HG03520 (cell line): ENCODE measurements around the gene EPN3.

Experiments
- ATAC-seq: cut with Tn5 transposase; IDR thresholded peaks from one replicate; pipeline ENCODE4 v1.9.1; 2021; ENCODE audit warnings: mild to moderate bottlenecking, moderate library complexity; ENCODE audit not compliant: unreplicated experiment

EPN3 gene

DNA sequence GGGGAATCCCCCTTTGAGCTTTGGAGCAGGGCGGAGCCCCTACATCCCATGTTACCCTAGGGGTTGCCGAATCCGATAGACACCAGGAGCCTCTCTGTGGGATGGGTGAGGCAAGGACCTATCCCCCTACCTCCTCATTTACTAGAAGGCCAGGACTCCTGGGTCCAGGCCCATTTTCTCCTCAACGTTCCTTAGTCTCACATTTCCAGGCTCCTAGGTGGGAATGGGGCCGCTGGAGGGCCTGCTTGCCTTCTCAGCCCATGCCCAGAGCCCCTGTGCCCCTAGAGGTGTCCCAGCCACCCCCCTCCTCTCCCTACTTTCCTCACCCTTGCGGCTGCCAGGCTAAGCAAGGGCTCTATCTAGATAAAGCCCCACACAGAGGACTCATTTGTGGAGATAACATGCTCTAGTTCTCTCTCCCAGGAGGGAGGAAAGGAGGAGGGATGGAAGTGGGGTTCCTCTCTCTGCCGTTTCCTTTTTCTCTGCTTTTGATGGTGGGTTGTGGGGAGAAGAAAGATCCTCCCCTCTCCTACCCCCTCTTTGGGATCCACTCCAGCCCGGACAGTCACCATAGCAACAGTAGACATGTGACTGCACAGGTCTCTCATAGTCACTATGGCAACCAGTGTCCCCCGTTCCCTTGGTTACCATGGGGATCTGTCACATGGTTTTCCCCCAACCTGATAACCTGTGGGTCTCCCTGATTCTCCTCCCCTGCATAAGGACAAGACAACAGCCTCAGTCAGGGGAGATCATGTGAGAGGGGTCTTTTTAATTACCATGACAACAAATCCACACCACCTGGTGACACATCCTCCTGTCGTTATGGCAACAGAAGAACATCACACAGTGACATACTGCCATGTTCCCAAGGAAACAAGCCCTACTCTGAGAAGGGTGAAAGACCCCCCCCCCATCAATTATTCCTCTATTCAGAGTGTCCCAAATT lies 33.1 kb downstream of the EPN3 start:
- ATAC-seq, result no peak

DNA sequence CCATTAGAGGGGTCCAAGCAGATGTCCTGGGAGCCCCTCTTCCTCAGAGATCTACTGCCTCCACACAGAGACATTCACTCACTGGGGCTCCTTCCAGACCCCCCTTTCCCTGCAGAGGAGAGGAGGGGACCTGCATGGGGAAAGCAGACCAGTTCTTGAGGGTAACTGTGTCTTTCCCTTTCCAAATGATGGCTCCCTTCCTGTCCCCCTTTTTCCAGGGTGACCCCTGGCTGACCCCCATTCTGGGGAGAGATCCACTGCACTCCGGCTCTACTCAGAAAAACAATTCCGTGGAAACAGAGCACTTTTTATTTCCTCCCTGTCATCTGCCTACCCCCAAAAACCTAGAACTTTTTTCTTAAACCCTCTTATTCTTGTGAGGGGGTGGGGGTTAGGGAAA lies 34.4 kb downstream of the EPN3 start:
- no peak for ATAC-seq

DNA sequence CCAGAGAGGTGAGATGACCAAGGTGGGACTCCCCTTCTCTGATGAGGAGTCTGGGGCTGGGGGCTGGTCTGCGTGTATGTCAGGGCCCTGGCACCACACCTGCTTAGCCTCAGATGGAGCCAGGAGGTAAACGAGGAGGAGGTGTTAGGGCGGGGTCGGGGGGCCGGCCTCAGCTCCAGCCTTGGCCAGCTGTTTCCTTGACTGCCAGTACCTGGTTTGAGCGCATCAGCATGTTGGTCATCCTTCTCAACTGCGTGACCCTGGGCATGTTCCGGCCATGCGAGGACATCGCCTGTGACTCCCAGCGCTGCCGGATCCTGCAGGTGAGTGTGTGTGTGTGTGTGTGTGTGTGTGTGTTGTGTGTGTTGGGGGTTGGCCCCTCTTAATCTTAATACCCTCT lies 36.1 kb downstream of the EPN3 start:
- no peak for ATAC-seq

DNA sequence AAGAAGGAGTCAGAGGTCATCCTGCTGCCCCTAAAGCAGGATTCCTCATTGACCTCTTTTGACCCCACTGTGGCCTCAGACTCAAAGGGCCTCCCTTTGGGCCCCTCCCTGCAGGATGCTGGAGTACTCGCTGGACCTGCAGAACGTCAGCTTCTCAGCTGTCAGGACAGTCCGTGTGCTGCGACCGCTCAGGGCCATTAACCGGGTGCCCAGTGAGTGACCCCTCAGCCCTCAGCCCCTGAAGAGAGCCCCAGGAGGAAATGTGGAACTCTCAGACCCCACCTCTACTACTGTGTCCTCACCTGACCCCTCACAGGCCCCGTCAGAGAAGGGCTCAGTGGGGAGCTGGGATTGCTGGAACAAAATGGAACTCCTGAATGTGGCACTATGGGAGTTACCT lies 37.1 kb downstream of the EPN3 start:
- no peak for ATAC-seq

DNA sequence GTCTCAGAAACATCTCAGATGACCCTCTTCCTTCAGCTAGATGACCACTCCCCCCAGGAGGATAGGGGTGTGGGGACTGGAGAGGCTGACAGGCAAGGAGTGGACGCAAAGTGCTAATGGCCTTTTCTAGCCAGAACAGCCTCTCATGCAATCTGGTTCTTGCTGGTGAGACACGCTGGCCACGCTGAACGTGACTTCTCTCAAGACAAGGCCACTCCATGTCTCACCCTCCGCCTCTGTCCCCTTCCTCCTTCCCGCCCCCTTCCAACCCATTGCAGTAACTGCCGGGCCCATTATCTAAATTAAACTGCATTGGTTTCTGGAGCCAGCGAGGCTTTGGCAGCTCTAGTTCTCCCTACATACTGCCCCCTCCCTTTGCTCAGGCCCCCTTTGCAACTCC lies 37.5 kb downstream of the EPN3 start:
- no peak for ATAC-seq

DNA sequence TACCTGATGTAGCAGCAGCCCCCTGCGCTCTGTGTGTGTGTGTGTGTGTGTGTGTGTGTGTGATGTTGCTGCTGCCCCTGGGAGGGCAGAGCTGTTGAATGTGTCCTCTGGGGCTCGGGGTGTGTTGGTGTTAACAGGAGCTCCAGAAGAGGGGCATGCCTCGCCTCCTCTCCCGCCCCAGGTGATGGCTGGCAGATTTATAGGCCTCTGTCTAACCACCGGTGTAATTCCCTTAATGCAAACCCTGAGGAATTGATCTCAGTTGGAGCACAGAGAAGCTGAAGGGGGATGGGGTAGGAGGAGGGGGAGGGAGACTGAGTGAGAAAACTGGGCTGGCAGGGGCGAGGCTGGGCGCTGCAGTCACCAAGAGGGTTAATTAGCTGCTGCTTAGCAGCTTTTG lies 38.0 kb downstream of the EPN3 start:
- ATAC-seq, result no peak

DNA sequence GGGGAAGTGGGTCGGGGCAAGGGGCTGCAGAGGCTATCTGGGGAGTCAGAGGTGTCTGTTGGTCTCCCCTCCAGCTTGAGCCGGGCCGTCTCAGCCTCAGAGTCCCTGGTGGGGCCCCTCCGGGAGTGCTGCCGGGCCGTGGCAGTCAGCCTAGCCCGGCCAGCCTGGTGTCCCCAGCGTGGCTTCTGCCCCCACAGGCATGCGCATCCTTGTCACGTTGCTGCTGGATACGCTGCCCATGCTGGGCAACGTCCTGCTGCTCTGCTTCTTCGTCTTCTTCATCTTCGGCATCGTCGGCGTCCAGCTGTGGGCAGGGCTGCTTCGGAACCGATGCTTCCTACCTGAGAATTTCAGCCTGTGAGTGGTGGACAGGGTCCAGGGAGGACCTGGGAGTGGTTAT lies 39.1 kb downstream of the EPN3 start:
- no peak for ATAC-seq

DNA sequence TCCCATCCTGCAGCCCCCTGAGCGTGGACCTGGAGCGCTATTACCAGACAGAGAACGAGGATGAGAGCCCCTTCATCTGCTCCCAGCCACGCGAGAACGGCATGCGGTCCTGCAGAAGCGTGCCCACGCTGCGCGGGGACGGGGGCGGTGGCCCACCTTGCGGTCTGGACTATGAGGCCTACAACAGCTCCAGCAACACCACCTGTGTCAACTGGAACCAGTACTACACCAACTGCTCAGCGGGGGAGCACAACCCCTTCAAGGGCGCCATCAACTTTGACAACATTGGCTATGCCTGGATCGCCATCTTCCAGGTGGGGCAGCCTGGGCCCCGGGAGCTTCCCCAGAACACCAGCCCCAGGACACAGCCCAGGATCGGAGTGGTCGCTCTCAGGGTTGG lies 40.0 kb downstream of the EPN3 start:
- no peak for ATAC-seq

DNA sequence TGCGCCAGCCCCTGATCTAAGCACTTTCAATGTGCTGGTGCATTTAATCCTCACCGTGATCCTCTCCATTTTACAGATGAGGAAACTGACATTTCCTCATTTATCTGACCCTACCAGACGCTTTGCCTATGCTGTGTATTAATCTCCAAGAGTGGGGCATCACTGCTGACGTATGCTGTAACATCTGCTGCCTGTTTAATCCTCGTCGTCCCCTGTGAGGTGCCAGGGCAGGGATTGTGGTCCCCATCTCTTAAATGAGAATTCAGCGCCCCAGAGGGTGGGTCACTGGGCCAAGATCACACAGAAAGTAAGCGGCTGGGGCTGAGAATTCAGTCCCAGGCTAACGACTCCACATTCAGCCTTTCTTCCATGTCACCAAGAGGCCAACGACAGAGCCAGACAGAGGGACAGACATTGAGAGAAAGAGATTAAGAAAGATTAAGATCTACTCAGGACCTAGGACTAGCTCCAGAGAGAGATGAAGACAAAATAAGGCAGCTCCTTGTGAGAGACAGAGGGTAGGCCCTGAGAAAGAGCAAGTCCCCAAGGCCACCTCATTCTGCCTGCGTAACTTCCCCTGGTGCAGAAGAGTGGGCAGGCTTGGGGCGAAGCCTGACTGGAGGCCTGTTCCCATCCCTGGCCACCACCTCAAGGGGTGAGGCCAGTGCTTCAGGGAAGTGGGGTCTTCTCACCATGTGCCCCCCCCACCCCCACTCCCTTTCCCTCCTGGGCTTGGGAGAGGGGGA lies 41.5 kb downstream of the EPN3 start:
- no peak for ATAC-seq

DNA sequence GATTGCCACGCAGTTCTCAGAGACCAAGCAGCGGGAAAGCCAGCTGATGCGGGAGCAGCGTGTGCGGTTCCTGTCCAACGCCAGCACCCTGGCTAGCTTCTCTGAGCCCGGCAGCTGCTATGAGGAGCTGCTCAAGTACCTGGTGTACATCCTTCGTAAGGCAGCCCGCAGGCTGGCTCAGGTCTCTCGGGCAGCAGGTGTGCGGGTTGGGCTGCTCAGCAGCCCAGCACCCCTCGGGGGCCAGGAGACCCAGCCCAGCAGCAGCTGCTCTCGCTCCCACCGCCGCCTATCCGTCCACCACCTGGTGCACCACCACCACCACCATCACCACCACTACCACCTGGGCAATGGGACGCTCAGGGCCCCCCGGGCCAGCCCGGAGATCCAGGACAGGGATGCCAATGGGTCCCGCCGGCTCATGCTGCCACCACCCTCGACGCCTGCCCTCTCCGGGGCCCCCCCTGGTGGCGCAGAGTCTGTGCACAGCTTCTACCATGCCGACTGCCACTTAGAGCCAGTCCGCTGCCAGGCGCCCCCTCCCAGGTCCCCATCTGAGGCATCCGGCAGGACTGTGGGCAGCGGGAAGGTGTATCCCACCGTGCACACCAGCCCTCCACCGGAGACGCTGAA lies 43.2 kb downstream of the EPN3 start:
- no peak for ATAC-seq

DNA sequence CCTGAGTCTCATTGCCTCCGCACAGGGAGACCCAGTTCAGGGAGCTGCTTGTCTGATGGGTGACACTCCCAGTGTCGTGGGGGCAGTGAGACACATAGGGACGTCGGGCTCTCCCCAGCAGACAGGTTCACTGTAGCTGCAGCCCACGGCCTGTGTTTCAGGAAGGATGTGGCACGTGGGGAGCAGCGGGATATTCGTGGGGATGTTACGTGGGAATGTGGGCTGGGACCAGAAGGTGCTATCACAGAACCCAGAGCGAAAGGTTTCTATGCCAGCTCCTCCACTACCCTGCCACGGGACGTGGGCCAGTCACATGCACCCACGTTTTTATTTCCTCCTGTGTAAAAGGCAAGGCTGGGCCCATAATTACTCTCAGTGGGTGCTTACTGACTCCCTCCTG lies 44.3 kb downstream of the EPN3 start:
- no peak for ATAC-seq

DNA sequence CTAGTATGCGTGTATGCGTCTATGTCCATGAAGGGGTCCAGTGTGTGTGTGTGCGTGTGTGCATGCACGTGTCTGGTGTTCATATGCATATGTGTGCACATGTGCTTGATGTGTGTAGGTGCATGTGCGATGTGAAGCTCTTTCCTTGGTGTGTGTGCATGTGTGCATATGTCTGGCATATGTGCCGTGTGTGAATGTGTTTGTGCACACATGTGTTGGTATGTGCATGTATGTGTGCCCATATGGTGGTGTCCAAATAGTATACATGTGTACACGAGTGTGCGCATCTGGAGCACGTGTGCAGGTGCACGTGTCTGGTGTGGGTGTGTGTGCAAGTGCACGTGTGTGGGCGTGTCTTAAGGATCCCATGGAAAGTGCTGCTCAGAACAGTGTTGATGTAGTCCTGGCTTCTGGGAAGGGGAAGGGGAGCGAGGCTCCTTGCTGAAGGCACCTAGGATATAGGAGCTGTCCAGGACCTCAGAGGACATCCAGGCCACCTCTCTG lies 45.0 kb downstream of the EPN3 start:
- ATAC-seq, result no peak

DNA sequence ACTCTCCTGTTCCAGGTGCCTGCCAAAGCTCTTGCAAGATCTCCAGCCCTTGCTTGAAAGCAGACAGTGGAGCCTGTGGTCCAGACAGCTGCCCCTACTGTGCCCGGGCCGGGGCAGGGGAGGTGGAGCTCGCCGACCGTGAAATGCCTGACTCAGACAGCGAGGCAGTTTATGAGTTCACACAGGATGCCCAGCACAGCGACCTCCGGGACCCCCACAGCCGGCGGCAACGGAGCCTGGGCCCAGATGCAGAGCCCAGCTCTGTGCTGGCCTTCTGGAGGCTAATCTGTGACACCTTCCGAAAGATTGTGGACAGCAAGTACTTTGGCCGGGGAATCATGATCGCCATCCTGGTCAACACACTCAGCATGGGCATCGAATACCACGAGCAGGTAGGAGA lies 45.6 kb downstream of the EPN3 start:
- no peak for ATAC-seq

DNA sequence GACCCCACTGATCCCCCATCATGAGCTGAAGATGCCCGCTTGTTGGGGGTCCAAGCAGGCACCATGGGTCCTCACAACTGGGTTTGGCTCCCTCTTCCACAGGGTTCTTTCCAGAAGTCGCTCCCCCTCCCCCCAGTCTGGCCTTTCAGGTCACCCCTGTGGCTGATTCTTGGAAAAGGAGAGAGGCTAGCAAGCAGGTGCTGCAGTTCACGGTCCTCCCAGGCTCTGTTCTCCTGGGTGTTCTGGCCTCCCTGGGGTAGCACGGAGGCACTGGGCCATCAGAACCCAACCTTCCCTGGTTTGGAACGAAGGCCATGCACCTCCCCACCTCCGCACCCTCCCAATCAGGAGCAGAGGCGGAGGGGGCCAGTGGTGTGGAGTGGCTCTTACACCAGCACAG lies 46.9 kb downstream of the EPN3 start:
- ATAC-seq, result no peak

DNA sequence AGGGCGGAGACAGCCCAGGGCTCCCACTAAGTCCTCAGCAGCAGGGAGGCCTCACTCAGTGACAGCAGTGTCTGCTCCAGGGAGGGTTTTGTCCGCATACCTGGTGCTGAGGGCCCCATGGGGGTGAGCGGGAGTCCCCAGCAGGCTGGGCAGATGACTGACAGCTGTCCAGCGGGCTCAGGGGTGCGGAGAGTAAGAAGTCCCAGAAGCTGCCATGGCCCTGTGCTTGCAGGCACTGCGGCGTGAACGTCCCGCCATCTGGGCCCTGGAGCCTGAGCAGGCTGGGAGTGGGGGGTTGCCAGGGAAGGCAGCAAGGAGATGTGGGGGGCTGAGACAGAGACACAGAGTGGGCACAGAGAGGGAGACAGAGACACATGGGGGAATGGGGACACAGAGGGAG lies 48.1 kb downstream of the EPN3 start:
- no peak for ATAC-seq

DNA sequence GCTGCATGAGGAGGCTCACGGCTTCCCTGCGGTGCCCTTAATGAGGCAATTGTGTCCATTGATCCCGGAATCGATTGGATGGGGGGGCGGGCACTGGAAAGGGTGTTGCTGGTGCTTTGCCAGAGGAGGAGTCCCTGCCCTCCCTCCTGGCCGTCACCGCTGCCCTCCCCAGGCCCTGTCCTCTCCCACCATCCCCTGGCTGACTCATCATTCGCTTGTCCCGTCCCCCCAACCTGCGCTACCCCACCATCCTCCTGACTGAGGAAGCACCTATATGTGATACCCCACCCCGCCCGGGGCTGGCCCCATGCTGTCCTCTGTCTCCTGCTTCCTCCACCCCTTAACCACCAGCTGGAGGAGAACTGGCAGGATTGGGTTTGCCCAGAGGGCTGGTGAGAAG lies 48.8 kb downstream of the EPN3 start:
- ATAC-seq, result no peak

DNA sequence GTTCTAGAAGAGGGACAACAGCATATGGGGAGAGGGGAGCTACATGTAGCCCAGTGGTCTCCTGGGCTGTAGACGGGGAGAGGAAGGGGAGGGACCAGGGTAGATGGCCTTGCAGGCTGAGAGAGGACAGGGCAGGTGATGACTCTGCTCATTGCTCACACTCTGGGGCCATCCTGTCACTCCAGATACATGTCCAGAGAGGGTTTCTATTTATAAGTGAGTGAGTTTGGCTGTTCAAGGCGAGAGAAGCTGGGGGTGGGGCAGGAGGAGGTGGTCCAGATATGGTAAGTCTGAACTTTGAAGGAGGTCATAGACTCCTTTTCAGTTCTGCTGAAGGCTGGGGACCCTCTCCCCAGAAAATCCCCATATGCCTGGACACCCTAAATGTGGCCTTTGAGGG lies 50.2 kb downstream of the EPN3 start:
- no peak for ATAC-seq

DNA sequence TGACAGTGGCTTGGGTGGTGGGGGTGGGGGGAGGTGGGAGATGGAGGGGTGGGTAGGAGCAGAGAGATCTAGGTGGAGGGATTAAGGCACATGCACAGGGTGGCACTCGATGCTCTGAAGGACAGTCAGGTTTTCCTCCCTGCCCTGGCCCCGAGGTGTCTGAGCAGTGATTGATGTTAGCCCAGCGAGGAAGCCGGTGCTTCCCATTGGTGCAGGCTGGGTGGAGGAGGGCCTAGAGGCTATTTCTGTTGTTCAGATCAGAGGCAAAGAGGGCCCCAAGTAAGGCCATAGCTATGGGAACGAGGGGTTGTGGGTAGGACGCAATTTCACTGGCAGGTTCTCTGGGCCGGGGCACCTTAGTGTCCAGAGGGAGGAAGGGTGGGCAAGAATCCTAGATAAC lies 51.1 kb downstream of the EPN3 start:
- ATAC-seq, result no peak

DNA sequence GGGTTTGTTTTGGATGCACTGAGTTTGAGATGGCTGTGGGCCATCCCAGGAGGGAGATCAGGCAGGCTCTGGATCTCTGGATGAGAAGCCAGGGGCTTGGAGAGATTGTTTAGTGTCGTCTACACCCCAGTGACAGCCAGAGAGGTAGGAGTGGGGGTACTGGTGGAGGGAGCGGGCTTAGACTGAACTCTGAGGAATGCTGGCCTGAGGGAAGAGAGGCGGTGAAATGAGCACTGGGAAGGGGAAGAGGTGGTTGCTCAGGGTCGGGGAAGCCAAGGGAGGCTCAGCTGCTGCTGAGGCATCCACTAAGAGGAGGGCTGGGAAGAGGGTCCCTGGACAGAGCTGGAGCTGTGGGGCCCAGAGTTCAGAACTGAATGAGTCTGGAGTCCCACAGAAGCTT lies 51.6 kb downstream of the EPN3 start:
- ATAC-seq, result no peak

DNA sequence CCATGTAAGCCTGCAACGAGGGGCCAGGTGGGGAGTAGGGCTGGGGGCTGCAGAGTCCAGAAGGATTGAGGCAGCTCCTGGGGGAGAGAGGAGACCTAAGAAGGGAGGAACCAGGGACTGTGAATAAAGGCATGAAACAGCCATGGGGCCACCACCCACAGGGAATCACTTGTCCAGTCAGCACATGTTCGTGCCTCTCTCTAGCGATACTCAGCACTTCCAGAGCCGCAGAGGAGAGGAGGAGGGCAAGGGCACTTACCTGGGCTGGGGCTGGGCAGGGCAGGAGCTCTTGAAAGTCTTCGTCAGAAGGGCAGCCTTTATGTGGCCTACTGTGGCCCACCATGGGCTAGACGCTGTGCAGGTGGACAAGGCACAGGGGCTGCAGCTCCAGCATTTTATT lies 52.2 kb downstream of the EPN3 start:
- ATAC-seq, result no peak

DNA sequence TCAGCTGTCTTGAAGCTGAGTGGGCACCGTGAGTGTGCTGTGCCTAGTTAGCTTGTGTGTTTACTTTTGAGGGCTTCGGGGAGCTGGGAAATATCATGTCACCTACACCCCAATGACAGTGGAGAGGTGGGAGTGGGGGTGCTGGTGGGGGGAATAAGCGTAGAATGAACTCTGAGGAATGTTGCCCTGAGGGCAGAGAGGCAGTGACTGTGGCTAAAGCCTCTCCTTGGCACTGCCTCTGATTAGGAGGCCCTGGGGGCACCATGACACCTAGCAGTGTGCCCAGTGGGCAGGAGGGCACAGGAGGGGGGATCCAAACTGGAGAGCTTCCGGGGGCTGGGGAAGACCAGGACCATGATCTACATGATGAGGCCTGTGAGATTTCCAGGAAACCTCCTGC lies 52.8 kb downstream of the EPN3 start:
- ATAC-seq, result no peak

DNA sequence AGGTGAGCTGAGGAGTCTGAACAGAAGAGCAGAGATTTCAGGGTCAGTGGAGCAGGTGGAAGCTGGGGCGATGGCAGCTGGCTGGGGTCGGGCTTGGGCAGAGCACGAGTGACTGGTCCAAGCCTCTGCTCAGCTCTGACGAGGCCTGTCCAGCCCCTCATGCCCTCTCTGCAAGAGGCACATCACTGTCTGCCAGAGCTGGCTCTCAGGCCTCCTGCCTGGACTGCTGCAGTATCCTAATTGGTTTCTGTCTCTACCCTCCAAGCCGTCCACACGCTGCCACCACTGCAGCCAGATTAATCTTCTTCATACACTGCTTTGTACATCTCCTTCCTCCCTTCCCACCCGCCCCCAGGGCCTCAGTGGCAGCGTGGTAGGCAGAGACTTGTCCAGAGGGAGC lies 53.4 kb downstream of the EPN3 start:
- ATAC-seq, result no peak
